Measurements from ENCODE around the gene TOP2B. TPM values are rescaled to one million over a fixed set of nuclear protein-coding genes. Genes with fewer than 3 reads are reported as not detected.

TOP2B gene
- total and polyA plus RNA-seq, 4 donors, result 13.5 to 52.9 (median 34.5) TPM

- H3K36me3 ChIP-seq (ENCODE audit: control insufficient read depth in 4 of 4, insufficient read depth in 3 of 4, low read depth in 1 of 4, low read length in 3 of 4), result no peaks in the 10 kb centered on the region
- no peaks in the 10 kb centered on the region for H3K4me1 ChIP-seq (ENCODE audit: control insufficient read depth in 4 of 4, insufficient read depth in 4 of 4, low read length in 3 of 4)
- H3K27me3 ChIP-seq (ENCODE audit: control insufficient read depth in 4 of 4, insufficient read depth in 4 of 4, low read length in 3 of 4), result no peaks in the 10 kb centered on the region
- no peak overlapping the region for H3K27ac ChIP-seq (ENCODE audit: low read depth in 1 of 2, low read length in 2 of 2)
- WGBS, result 88% methylated on average over 17 of the region's 17 CpGs
- DNase-seq (ENCODE audit: low spot score), result no peak
- no peak overlapping the region for H3K4me3 ChIP-seq (ENCODE audit: low read depth in 1 of 3, low read length in 3 of 3)
- no peaks in the 10 kb centered on the region for H3K9me3 ChIP-seq (ENCODE audit: control insufficient read depth in 4 of 4, low read length in 3 of 4)
- TF ChIP-seq HNF4G (IDR thresholded peaks at IDR 0.05), result no peak
- TF ChIP-seq FOXA2 (IDR thresholded peaks at IDR 0.05), result no peak
- no peak for TF ChIP-seq EGR1 (IDR thresholded peaks at IDR 0.05; ENCODE audit: low read depth in 2 of 2)
- TF ChIP-seq RAD21 (IDR thresholded peaks at IDR 0.05), result no peak
- TF ChIP-seq GABPA (IDR thresholded peaks at IDR 0.05 in 1 of 2, conservative IDR thresholded peaks at IDR 0.05 in 1 of 2), result no peak
- TF ChIP-seq RXRA (IDR thresholded peaks at IDR 0.05), result no peak
- TF ChIP-seq SP1 (IDR thresholded peaks at IDR 0.05), result no peak
- no peak for TF ChIP-seq ZBTB33 (IDR thresholded peaks at IDR 0.05)
- H3K9ac ChIP-seq (ENCODE audit: low read depth in 1 of 2, low read length in 2 of 2), result no peak overlapping the region
These were observed 80.5 kb downstream of the TOP2B start for GRCh38 chr3:25584011-25584789.

GRCh38 chr3:25583343-25583742, 81.4 kb downstream of the TOP2B start:
- H3K4me1 ChIP-seq (ENCODE audit: control insufficient read depth in 4 of 4, insufficient read depth in 4 of 4, low read length in 3 of 4), result no peaks in the 10 kb centered on the region
- H3K36me3 ChIP-seq (ENCODE audit: control insufficient read depth in 4 of 4, insufficient read depth in 3 of 4, low read depth in 1 of 4, low read length in 3 of 4), result no peaks in the 10 kb centered on the region
- DNase-seq (ENCODE audit: low spot score), result no peak
- TF ChIP-seq CTCF (IDR thresholded peaks at IDR 0.05; ENCODE audit: low read depth, low read length, missing input control), result no peak
- TF ChIP-seq RXRA (IDR thresholded peaks at IDR 0.05), result no peak
- no peak for TF ChIP-seq SP1 (IDR thresholded peaks at IDR 0.05)
- no peak for TF ChIP-seq REST (IDR thresholded peaks at IDR 0.05)
- TF ChIP-seq YY1 (IDR thresholded peaks at IDR 0.05), result no peak
- no peak for TF ChIP-seq FOXA2 (IDR thresholded peaks at IDR 0.05)
- TF ChIP-seq ATF3 (IDR thresholded peaks at IDR 0.05), result no peak
- TF ChIP-seq EGR1 (IDR thresholded peaks at IDR 0.05; ENCODE audit: low read depth in 2 of 2), result no peak
- TF ChIP-seq HNF4A (conservative IDR thresholded peaks at IDR 0.05), result no peak
- TF ChIP-seq ZBTB33 (IDR thresholded peaks at IDR 0.05), result no peak
- TF ChIP-seq GABPA (IDR thresholded peaks at IDR 0.05 in 1 of 2, conservative IDR thresholded peaks at IDR 0.05 in 1 of 2), result no peak
- no peak for TF ChIP-seq TAF1 (conservative IDR thresholded peaks at IDR 0.05)
- no peak for TF ChIP-seq RAD21 (IDR thresholded peaks at IDR 0.05)
- TF ChIP-seq HNF4G (IDR thresholded peaks at IDR 0.05), result no peak
- no peak for TF ChIP-seq FOXA1 (IDR thresholded peaks at IDR 0.05)
- TF ChIP-seq MAX (IDR thresholded peaks at IDR 0.05), result no peak
- no peak for TF ChIP-seq JUND (IDR thresholded peaks at IDR 0.05)
- no peak for TF ChIP-seq NR2F2 (IDR thresholded peaks at IDR 0.05)
- no peaks in the 10 kb centered on the region for H3K27me3 ChIP-seq (ENCODE audit: control insufficient read depth in 4 of 4, insufficient read depth in 4 of 4, low read length in 3 of 4)
- no peak overlapping the region for H3K4me3 ChIP-seq (ENCODE audit: low read depth in 1 of 3, low read length in 3 of 3)
- no peak overlapping the region for H3K9ac ChIP-seq (ENCODE audit: low read depth in 1 of 2, low read length in 2 of 2)
- no peak overlapping the region for H3K27ac ChIP-seq (ENCODE audit: low read depth in 1 of 2, low read length in 2 of 2)
- H3K9me3 ChIP-seq (ENCODE audit: control insufficient read depth in 4 of 4, low read length in 3 of 4), result no peaks in the 10 kb centered on the region
- 94% methylated on average over 10 of the region's 10 CpGs for WGBS
